Measurements from ENCODE around the gene SPEF1.

Gene SPEF1

GRCh38 chr20:3804781-3805180 lies 23.5 kb upstream of the SPEF1 start:
- no peak for TF ChIP-seq CTCF (conservative IDR thresholded peaks at IDR 0.05; ENCODE audit: control insufficient read depth, insufficient read depth, low read depth, low read length)
- no peak for DNase-seq (ENCODE audit: low read depth)
- no peak overlapping the region for H3K4me3 ChIP-seq (ENCODE audit: control insufficient read depth, low read depth, low read length)

GRCh38 chr20:3804254-3804751 lies 23.1 kb upstream of the SPEF1 start:
- no peak for TF ChIP-seq CTCF (conservative IDR thresholded peaks at IDR 0.05; ENCODE audit: control insufficient read depth, insufficient read depth, low read depth, low read length)
- no peak for DNase-seq (ENCODE audit: low read depth)
- no peak overlapping the region for H3K4me3 ChIP-seq (ENCODE audit: control insufficient read depth, low read depth, low read length)

GRCh38 chr20:3803854-3804253 lies 22.6 kb upstream of the SPEF1 start:
- TF ChIP-seq CTCF (conservative IDR thresholded peaks at IDR 0.05; ENCODE audit: control insufficient read depth, insufficient read depth, low read depth, low read length), result no peak
- DNase-seq (ENCODE audit: low read depth), result no peak
- no peak overlapping the region for H3K4me3 ChIP-seq (ENCODE audit: control insufficient read depth, low read depth, low read length)

- TF ChIP-seq CTCF (conservative IDR thresholded peaks at IDR 0.05; ENCODE audit: control insufficient read depth, insufficient read depth, low read depth, low read length), result no peak
- no peak overlapping the region for H3K4me3 ChIP-seq (ENCODE audit: control insufficient read depth, low read depth, low read length)
- no peak for DNase-seq (ENCODE audit: low read depth)
Measured at GRCh38 chr20:3803289-3803688, 22.0 kb upstream of the SPEF1 start.

- TF ChIP-seq CTCF (conservative IDR thresholded peaks at IDR 0.05; ENCODE audit: control insufficient read depth, insufficient read depth, low read depth, low read length), result no peak
- DNase-seq (ENCODE audit: low read depth), result no peak
- no peak overlapping the region for H3K4me3 ChIP-seq (ENCODE audit: control insufficient read depth, low read depth, low read length)
Measured at GRCh38 chr20:3802524-3803239, 21.4 kb upstream of the SPEF1 start.

GRCh38 chr20:3801846-3802245 lies 20.6 kb upstream of the SPEF1 start:
- no peak for TF ChIP-seq CTCF (conservative IDR thresholded peaks at IDR 0.05; ENCODE audit: control insufficient read depth, insufficient read depth, low read depth, low read length)
- DNase-seq (ENCODE audit: low read depth), result no peak
- no peak overlapping the region for H3K4me3 ChIP-seq (ENCODE audit: control insufficient read depth, low read depth, low read length)
